Prostate gland (tissue), 2 donors: ENCODE data around the gene SASH1.

ENCODE experiments used
- POLR2A ChIP-seq: fragments of 450-650 bp; IDR thresholded peaks from one replicate; pipeline ENCODE4 v1.6.1; 2016; ENCODE audit warnings: antibody characterized with exemption, mild to moderate bottlenecking
- POLR2AphosphoS5 ChIP-seq: sonication (generic); formaldehyde crosslinking; IDR thresholded peaks from one replicate; pipeline ENCODE4 v1.6.1; 2017; ENCODE audit warnings: antibody characterized with exemption
- TF ChIP-seq, protein P1 (sequence below), 4 experiments: fragments of 200-600 bp in 2 of 4; fragments of 450-650 bp in 2 of 4; sonication (generic) in 2 of 4; IDR thresholded peaks; 1 replicate in 3 of 4; 2 replicates in 1 of 4; pipeline ENCODE4 v1.5.1; 2016 to 2019; ENCODE audit warnings: antibody characterized with exemption in 4 of 4, mild to moderate bottlenecking in 2 of 4, moderate library complexity in 2 of 4

- TF ChIP-seq POLR2AphosphoS5 (no peak), POLR2A (no peak)
- TF ChIP-seq, protein P1, sequence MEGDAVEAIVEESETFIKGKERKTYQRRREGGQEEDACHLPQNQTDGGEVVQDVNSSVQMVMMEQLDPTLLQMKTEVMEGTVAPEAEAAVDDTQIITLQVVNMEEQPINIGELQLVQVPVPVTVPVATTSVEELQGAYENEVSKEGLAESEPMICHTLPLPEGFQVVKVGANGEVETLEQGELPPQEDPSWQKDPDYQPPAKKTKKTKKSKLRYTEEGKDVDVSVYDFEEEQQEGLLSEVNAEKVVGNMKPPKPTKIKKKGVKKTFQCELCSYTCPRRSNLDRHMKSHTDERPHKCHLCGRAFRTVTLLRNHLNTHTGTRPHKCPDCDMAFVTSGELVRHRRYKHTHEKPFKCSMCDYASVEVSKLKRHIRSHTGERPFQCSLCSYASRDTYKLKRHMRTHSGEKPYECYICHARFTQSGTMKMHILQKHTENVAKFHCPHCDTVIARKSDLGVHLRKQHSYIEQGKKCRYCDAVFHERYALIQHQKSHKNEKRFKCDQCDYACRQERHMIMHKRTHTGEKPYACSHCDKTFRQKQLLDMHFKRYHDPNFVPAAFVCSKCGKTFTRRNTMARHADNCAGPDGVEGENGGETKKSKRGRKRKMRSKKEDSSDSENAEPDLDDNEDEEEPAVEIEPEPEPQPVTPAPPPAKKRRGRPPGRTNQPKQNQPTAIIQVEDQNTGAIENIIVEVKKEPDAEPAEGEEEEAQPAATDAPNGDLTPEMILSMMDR (IDR thresholded peaks at IDR 0.05), result no peak
Measured at GRCh38 chr6:148348778-148349177, 6.1 kb downstream of the SASH1 start.
